PC-3 (cell line): Measurements from ENCODE around the gene TMEM204. TPM values are rescaled to one million over a fixed set of nuclear protein-coding genes. Genes with fewer than 3 reads are reported as not detected.

Experiments used
- ATAC-seq: fragments of 200-7000 bp; cut with Tn5 transposase; 2 replicates; pipeline ENCODE4 v1.9.1; 2020; ENCODE audit warnings: mild to moderate bottlenecking, moderate library complexity
- BruUV-seq: library from RNA; stranded (reverse); fragments of 400-500 nt; replicated peaks from 2 replicates; lab custom pipeline; 2021; lab: Mats Ljungman, UMichigan
- CTCF ChIA-PET: fragments of 300-600 bp; sonication (Branson Sonifier 250); formaldehyde crosslinking; loops from one replicate; lab custom pipeline; 2022; ENCODE audit warnings: antibody characterized with exemption; lab: Charles Lee
- POLR2A ChIA-PET: fragments of 300-600 bp; sonication (Branson Sonifier 250); formaldehyde crosslinking; loops from one replicate; lab custom pipeline; 2022; ENCODE audit warnings: antibody characterized with exemption; ENCODE audit not compliant: unreplicated experiment; lab: Charles Lee
- DNase-seq: peaks from one replicate; pipeline ENCODE4 v3.0.0-alpha.2; 2015
- H2AFZ ChIP-seq: fragments of 300-600 bp; sonication (generic); 2 replicates; pipeline ENCODE4 v1.6.0; 2016; ENCODE audit warnings: antibody characterized with exemption, low read length
- H3F3A ChIP-seq: fragments of 300-600 bp; sonication (generic); one replicate; pipeline ENCODE4 v1.6.0; 2017; ENCODE audit warnings: antibody characterized with exemption, low read length, control low read depth, mild to moderate bottlenecking; ENCODE audit not compliant: unreplicated experiment
- H3K27ac ChIP-seq: fragments of 300-600 bp; sonication (generic); 2 replicates; pipeline ENCODE4 v1.5.1; 2016; ENCODE audit warnings: mild to moderate bottlenecking, low read length
- H3K27me3 ChIP-seq: fragments of 300-600 bp; sonication (generic); 2 replicates; pipeline ENCODE4 v1.6.1; 2016; ENCODE audit warnings: low read length, mixed read lengths
- H3K36me3 ChIP-seq: fragments of 300-600 bp; sonication (generic); 2 replicates; pipeline ENCODE4 v1.6.1; 2016; ENCODE audit warnings: low read depth, mixed run types, low read length, mixed read lengths
- H3K4me1 ChIP-seq: fragments of 300-600 bp; sonication (generic); 2 replicates; pipeline ENCODE4 v1.5.1; 2016; ENCODE audit warnings: low read length; ENCODE audit not compliant: insufficient read depth
- H3K4me2 ChIP-seq: fragments of 300-600 bp; sonication (generic); 2 replicates; pipeline ENCODE4 v1.6.0; 2016; ENCODE audit warnings: low read length
- H3K4me3 ChIP-seq: fragments of 300-600 bp; sonication (generic); 2 replicates; pipeline ENCODE4 v1.5.1; 2016; ENCODE audit warnings: mild to moderate bottlenecking, low read length, mixed read lengths
- H3K79me2 ChIP-seq: fragments of 300-600 bp; sonication (generic); 2 replicates; pipeline ENCODE4 v1.6.1; 2017; ENCODE audit warnings: low read length, mixed read lengths
- H3K9ac ChIP-seq: fragments of 300-600 bp; sonication (generic); 2 replicates; pipeline ENCODE4 v1.6.0; 2016; ENCODE audit warnings: mild to moderate bottlenecking, low read length
- H3K9me2 ChIP-seq: fragments of 300-600 bp; sonication (generic); replicated peaks from 2 replicates; pipeline ENCODE4 v1.6.1; 2016; ENCODE audit warnings: mixed run types, low read length, mixed read lengths
- H3K9me3 ChIP-seq: fragments of 300-600 bp; sonication (generic); 2 replicates; pipeline ENCODE4 v1.6.1; 2016; ENCODE audit warnings: low read length, mixed read lengths
- H4K20me1 ChIP-seq: fragments of 300-600 bp; sonication (generic); 2 replicates; pipeline ENCODE4 v1.6.1; 2016; ENCODE audit warnings: low read length, mixed read lengths
- EZH2 ChIP-seq: fragments of 300-600 bp; sonication (generic); IDR thresholded peaks from one replicate; pipeline ENCODE4 v1.6.1; 2017; ENCODE audit warnings: antibody characterized with exemption, mild to moderate bottlenecking, low read length; ENCODE audit not compliant: unreplicated experiment
- EZH2phosphoT487 ChIP-seq: fragments of 300-600 bp; sonication (generic); IDR thresholded peaks from 2 replicates; pipeline ENCODE4 v1.6.1; 2018; ENCODE audit warnings: mild to moderate bottlenecking, antibody characterized with exemption, low read length, borderline replicate concordance
- intact Hi-C: fragments of 100-400 bp; cut with micrococcal nuclease; formaldehyde crosslinking; loops from 2 replicates; pipeline ENCODE4 v1.9.0; 2023
- total RNA-seq: library from RNA; depleted of rRNA; stranded (reverse); fragments of >200 nt; gene quantifications from 2 replicates; pipeline ENCODE4 v1.2.3, GENCODE V29; 2014
- TF ChIP-seq, protein P1 (sequence below): fragments of 300-600 bp; sonication (generic); conservative IDR thresholded peaks from 2 replicates; pipeline ENCODE4 v1.5.1; 2017; ENCODE audit warnings: antibody characterized with exemption, low read depth, mild to moderate bottlenecking, low read length

TMEM204 gene
- total RNA-seq, 1 experiment from 2014 or later = not detected

DNA sequence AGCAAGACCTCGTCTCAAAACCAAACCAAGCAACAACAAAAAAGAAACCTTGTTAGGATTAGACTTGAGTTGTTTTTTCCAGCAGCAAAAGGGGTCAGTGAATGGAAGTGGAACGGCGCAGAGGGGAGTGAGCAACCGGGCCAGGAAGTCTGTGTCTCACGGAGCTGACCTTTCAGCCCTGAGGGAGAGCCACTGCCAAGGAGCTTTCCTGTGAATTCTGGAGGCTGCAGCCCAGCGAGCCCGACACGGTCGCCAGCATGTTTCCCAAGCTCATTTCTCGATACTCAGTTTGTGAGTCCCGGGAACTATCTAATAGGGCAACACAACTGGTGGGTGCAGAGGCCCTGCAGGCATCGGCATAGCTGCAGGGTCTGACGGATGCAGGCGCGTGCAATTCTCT is 20.7 kb upstream of the TMEM204 start:
- ChIA-PET CTCF (no interaction called here), POLR2A (no interaction called here)
- no peaks in the 10 kb centered on the region for H3K79me2 ChIP-seq
- no peaks in the 10 kb centered on the region for H3K4me1 ChIP-seq
- no peaks in the 10 kb centered on the region for H3K27me3 ChIP-seq
- H3F3A ChIP-seq = no peaks in the 10 kb centered on the region
- no peak overlapping the region for H2AFZ ChIP-seq
- ATAC-seq (no peak), DNase-seq (no peak)
- BruUV-seq = no TSS peak
- no peak overlapping the region for H3K4me2 ChIP-seq
- no peaks in the 10 kb centered on the region for H3K36me3 ChIP-seq
- no peaks in the 10 kb centered on the region for H3K9me2 ChIP-seq
- TF ChIP-seq EZH2 (no peak), EZH2phosphoT487 (no peak)
- TF ChIP-seq, protein P1, sequence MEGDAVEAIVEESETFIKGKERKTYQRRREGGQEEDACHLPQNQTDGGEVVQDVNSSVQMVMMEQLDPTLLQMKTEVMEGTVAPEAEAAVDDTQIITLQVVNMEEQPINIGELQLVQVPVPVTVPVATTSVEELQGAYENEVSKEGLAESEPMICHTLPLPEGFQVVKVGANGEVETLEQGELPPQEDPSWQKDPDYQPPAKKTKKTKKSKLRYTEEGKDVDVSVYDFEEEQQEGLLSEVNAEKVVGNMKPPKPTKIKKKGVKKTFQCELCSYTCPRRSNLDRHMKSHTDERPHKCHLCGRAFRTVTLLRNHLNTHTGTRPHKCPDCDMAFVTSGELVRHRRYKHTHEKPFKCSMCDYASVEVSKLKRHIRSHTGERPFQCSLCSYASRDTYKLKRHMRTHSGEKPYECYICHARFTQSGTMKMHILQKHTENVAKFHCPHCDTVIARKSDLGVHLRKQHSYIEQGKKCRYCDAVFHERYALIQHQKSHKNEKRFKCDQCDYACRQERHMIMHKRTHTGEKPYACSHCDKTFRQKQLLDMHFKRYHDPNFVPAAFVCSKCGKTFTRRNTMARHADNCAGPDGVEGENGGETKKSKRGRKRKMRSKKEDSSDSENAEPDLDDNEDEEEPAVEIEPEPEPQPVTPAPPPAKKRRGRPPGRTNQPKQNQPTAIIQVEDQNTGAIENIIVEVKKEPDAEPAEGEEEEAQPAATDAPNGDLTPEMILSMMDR = no peak
- no peaks in the 10 kb centered on the region for H3K9me3 ChIP-seq
- no peak overlapping the region for H3K4me3 ChIP-seq
- intact Hi-C loops = no loop called here
- no peaks in the 10 kb centered on the region for H4K20me1 ChIP-seq
- H3K9ac ChIP-seq = no peak overlapping the region
- H3K27ac ChIP-seq = no peak overlapping the region

DNA sequence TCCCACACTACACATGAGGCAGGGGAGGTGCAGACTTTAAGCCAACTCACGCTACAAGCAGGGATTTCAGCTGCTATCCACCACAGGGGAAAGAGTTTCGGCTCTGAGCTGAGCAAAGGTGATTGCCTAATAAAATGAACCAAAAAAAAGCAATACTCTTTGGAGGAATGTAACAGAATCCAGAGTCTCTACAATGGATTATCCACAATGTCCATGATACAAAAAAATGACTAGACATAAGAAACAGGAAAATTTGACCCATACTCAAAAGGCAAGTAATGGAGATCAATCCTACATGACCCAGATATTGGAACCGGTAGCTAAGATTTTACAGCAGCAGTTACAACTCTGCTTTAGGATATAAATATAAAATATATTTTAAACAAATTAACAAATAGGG is 19.0 kb upstream of the TMEM204 start:
- H3K4me2 ChIP-seq = no peak overlapping the region
- H3K27ac ChIP-seq = no peak overlapping the region
- no peak overlapping the region for H2AFZ ChIP-seq
- ChIA-PET POLR2A (no interaction called here), CTCF (no interaction called here)
- no peaks in the 10 kb centered on the region for H3F3A ChIP-seq
- no peak overlapping the region for H3K9ac ChIP-seq
- no peak for ATAC-seq
- H3K4me1 ChIP-seq = no peaks in the 10 kb centered on the region
- no peaks in the 10 kb centered on the region for H3K27me3 ChIP-seq
- H3K9me2 ChIP-seq = no peaks in the 10 kb centered on the region
- no peaks in the 10 kb centered on the region for H3K79me2 ChIP-seq
- H4K20me1 ChIP-seq = no peaks in the 10 kb centered on the region
- H3K4me3 ChIP-seq = no peak overlapping the region
- BruUV-seq = no TSS peak
- H3K9me3 ChIP-seq = no peaks in the 10 kb centered on the region
- intact Hi-C loops = no loop called here
- no peaks in the 10 kb centered on the region for H3K36me3 ChIP-seq
- TF ChIP-seq, protein P1 = no peak
- no peak for TF ChIP-seq EZH2
- TF ChIP-seq EZH2phosphoT487 = no peak
- DNase-seq = no peak

DNA sequence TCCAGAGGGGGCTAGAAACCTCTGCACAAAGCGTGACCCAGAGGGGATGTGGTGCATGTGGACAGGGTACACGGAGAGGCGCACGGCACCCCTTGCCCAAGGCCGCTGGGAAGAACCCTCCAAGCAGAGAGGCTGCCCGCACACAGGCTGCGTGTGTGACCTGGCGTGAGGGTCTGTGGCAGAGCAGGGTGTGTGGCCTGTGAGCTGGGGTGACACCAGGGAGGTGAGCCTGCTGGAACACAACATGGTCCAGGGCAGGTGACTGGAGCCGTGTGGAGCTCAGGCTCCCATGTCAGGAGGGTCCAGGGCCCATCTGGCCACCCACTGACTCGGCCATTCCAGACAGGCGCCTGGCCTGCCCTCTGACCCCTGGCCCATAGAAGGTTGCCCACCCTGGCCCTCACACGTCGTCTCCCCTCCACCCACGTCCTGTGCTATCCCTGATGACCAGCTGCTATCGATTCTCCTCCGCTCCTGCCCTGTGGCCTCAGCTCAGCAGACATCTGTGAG is 14.8 kb upstream of the TMEM204 start:
- H4K20me1 ChIP-seq = no peaks in the 10 kb centered on the region
- H3K4me2 ChIP-seq = no peak overlapping the region
- no peak overlapping the region for H2AFZ ChIP-seq
- H3F3A ChIP-seq = no peaks in the 10 kb centered on the region
- H3K9me3 ChIP-seq = no peaks in the 10 kb centered on the region
- no peak overlapping the region for H3K4me3 ChIP-seq
- BruUV-seq = no TSS peak
- H3K9ac ChIP-seq = no peak overlapping the region
- ChIA-PET CTCF (no interaction called here), POLR2A (no interaction called here)
- DNase-seq (no peak), ATAC-seq (no peak)
- intact Hi-C loops = no loop called here
- H3K79me2 ChIP-seq = no peaks in the 10 kb centered on the region
- no peaks in the 10 kb centered on the region for H3K27me3 ChIP-seq
- H3K36me3 ChIP-seq = no peaks in the 10 kb centered on the region
- TF ChIP-seq EZH2 (no peak), EZH2phosphoT487 (no peak)
- TF ChIP-seq, protein P1 = no peak
- no peak overlapping the region for H3K27ac ChIP-seq
- H3K4me1 ChIP-seq = no peaks in the 10 kb centered on the region
- no peaks in the 10 kb centered on the region for H3K9me2 ChIP-seq
